Amygdala (tissue), 56 donors: Measurements from ENCODE around the gene MTCL3.
"Not testable (repeated sequence)": the region's sequence is repeated elsewhere in the genome, so short reads cannot be mapped to it uniquely, and the experiment has no call there.

ENCODE experiments used
- DNase-seq, 56 donors: peaks; one replicate each; lab custom pipeline; 2025; lab: John Stamatoyannopoulos, UW

The MTCL3 gene

DNA sequence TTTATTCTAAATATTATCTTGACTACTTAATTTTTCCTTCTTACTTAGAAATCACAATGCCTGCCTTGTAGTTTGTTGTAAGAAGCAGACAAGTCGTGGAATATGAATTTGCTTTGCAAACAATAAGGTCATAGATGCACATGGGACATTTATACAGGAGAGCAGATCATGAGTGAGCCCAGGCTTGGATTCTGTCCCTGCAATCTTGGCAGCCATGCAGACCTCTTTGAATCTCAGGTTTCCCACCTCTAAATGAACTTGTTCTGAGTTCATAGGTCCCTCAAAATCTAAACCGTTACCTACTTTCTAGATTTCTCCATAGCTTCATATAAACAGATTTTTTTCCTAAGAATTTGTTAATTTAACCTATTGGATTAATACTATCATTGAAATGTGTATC is 79.4 kb downstream of the MTCL3 start:
- DNase-seq = no peak

DNA sequence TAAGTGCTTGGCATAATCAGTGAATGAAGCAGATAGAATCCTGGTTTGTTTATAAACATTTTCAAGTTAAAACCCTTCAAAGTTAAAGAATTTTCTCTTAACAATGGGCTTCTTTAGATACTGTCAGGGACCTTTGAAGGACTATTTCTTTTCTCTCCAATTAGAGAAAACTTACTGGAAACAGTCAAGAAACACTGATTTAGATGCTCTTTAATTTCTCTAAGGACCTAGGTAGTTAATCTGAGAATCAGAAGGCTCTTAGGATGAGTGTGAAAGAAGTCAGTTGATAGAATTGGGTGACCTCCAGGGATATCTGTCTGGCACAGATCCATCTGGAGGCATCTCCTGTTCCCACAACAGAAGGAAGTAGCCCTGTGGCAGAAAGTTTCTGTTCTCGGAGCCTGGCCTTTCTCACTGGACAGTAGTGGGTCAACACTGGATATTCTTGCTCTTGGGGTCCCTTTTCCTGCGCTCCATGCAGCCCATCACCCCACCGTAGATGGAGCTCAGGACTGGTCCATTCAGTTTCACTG is 82.5 kb downstream of the MTCL3 start:
- DNase-seq = no peak

DNA sequence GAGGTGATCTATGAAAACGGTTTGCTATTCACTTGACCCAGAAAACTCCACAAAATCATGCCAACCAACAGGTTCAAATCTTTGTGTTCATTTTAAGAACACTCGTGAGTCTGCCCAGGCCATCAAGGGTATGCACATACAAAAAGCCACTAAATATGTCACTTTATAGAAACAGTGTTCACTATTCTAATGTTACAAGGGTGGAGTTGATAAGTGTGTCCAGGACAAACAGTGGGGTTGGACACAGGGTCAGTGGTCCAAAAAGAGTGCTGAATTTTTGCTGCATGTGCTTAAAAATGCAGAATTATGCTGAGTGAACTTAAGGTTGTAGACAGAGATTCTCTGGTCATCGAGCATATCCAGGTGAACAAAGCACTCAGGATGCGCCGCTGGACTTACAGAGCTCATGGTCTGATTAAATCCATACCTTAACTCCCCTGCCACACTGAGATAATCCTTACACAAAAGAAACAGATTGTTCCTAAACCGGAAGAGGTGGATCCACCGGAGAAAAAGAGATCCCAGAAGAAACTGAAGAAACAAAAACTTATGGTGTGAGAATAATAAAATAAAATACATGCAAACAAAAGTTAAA is 83.4 kb downstream of the MTCL3 start:
- no peak for DNase-seq

DNA sequence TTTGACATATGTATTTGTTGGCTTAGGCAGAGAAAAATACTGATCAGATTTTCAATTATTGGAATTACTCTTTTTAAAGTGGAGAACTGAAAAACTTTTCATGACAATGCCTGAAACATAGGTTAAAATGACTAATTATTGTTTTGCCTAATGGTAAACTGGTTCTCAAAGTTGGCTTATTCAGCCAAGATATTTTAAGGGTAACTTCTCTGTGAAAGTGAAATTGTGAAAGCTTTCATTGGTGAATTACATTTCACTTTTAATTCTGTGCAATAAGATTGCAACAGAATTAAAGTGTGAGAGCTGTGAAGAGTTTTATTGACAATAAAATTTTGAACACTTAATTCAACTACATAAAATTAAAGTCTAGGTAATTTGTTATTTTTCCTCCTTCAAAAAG is 84.5 kb downstream of the MTCL3 start:
- DNase-seq = no peak

DNA sequence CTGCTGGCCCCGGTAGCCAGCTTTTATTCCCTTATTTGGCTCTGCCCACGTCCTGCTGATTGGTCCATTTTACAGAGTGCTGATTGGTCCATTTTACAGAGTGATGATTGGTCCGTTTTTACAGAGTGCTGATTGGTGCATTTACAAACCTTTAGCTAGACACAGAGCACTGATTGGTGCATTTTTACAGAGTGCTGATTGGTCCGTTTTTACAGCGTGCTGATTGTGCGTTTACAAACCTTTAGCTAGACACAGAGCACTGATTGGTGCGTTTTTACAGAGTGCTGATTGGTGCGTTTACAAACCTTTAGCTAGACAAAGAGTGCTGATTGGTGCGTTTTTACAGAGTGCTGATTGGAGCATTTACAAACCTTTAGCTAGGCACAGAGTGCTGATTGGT is 90.6 kb downstream of the MTCL3 start:
- not testable (repeated sequence) for DNase-seq

DNA sequence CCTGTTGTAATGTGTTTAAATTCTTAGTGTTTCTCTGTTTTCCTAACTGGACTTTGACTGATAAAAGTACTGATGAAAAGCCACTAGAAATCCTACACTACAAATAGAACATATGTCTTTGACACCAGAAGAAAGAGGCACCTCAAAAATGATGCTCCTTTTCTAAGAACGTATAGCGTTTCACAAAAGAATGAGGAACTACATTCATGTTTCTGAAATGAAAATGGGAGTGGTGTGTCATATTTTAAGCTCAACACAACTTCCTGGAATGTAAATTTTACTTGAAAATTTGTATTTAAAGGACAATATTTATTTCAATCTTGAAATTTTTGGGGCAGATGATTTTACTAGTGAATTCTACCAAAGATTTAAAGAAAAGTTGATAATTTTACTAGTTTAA is 95.2 kb downstream of the MTCL3 start:
- DNase-seq = no peak
